Stomach (tissue), 9 donors: ENCODE results near the gene SERBP1. TPM values are rescaled to one million over a fixed set of nuclear protein-coding genes. Genes with fewer than 3 reads are reported as not detected.
A peak's percentile ranks its signal among the peaks of the same experiment; 100 is the strongest.

Source experiments
- DNase-seq, 2 donors: peaks; one replicate each; pipeline versions ENCODE4 v3.0.0 to v3.0.0-alpha.2; 2013 to 2019
- H3K27ac ChIP-seq, 5 donors: fragments of 200-600 bp in 4 of 5; sonication (generic) in 4 of 5; one replicate each; pipeline ENCODE4 v1.5.1; 2013 to 2019; ENCODE audit warnings: mild to moderate bottlenecking in 1 of 5, moderate library complexity in 1 of 5
- H3K27me3 ChIP-seq, 3 donors: fragments of 200-600 bp; sonication (generic); one replicate each; pipeline ENCODE4 v1.5.1; 2017 to 2019; ENCODE audit warnings: mixed run types in 1 of 3
- H3K36me3 ChIP-seq, 4 donors: fragments of 200-600 bp; sonication (generic); 1 replicate in 3 of 4; 2 replicates in 1 of 4; pipeline ENCODE4 v1.5.1; 2016 to 2019
- H3K4me1 ChIP-seq, 4 donors: fragments of 200-600 bp; sonication (generic); one replicate each; pipeline ENCODE4 v1.5.1; 2016 to 2019
- H3K4me3 ChIP-seq, 4 donors: fragments of 200-600 bp; sonication (generic) in 3 of 4; one replicate each; pipeline ENCODE4 v1.5.1; 2016 to 2019; ENCODE audit warnings: mild to moderate bottlenecking in 1 of 4
- H3K9me3 ChIP-seq, 4 donors: fragments of 200-600 bp; sonication (generic); one replicate each; pipeline ENCODE4 v1.5.1; 2016 to 2019
- EP300 ChIP-seq: sonication (generic); formaldehyde crosslinking; IDR thresholded peaks from one replicate; pipeline ENCODE4 v1.6.1; 2017; ENCODE audit warnings: antibody characterized with exemption
- POLR2A ChIP-seq, 4 donors: fragments of 450-650 bp; IDR thresholded peaks; one replicate each; pipeline ENCODE4 v1.6.1; 2016; ENCODE audit warnings: antibody characterized with exemption in 4 of 4, control low read depth in 2 of 4, mild to moderate bottlenecking in 1 of 4, moderate library complexity in 1 of 4
- POLR2AphosphoS5 ChIP-seq, 3 donors: sonication (generic); formaldehyde crosslinking; IDR thresholded peaks; one replicate each; pipeline ENCODE4 v1.6.1; 2016; ENCODE audit warnings: antibody characterized with exemption in 3 of 3
- WGBS, 5 donors: extraction: QIAGEN DNeasy Blood & Tissue Kit in 3 of 5; methylation state at CpG; one replicate each; pipeline versions ENCODE4 v1.1.5 to v1.1.7; 2013 to 2018; 5-methylcytosine and 5-hydroxymethylcytosine counted together
- intact Hi-C: fragments of 100-400 bp; cut with DNase I; formaldehyde crosslinking; loops from one replicate; pipeline ENCODE4 v1.15.1; 2023; ENCODE audit warnings: low total_unique reads
- polyA plus RNA-seq, 3 donors: library from polyadenylated mRNA; stranded (reverse); fragments of 200-250 nt; gene quantifications; one replicate each; pipeline ENCODE4 v1.2.3, GENCODE V29; 2013
- total RNA-seq, 5 donors: library from RNA; depleted of rRNA; stranded (reverse); fragments of >200 nt; gene quantifications; one replicate each; pipeline versions ENCODE4 v1.1.0 to v1.2.3, GENCODE V29; 2014 to 2016
- TF ChIP-seq, protein P1 (sequence below), 7 experiments: fragments of 450-650 bp in 4 of 7; fragments of 200-600 bp in 3 of 7; sonication (generic) in 3 of 7; IDR thresholded peaks; one replicate each; pipeline ENCODE4 v1.5.1; 2016 to 2019; ENCODE audit warnings: antibody characterized with exemption in 7 of 7, control low read depth in 2 of 7, mild to moderate bottlenecking in 1 of 7
- donor health status: healthy with polysubstance abuse.
- donor health status: Bipolar disorder and iron deficiency.
- donor health status: healthy.

The SERBP1 gene
- total and polyA plus RNA-seq, 8 donors = 66.1 to 240 (median 130) TPM

DNA sequence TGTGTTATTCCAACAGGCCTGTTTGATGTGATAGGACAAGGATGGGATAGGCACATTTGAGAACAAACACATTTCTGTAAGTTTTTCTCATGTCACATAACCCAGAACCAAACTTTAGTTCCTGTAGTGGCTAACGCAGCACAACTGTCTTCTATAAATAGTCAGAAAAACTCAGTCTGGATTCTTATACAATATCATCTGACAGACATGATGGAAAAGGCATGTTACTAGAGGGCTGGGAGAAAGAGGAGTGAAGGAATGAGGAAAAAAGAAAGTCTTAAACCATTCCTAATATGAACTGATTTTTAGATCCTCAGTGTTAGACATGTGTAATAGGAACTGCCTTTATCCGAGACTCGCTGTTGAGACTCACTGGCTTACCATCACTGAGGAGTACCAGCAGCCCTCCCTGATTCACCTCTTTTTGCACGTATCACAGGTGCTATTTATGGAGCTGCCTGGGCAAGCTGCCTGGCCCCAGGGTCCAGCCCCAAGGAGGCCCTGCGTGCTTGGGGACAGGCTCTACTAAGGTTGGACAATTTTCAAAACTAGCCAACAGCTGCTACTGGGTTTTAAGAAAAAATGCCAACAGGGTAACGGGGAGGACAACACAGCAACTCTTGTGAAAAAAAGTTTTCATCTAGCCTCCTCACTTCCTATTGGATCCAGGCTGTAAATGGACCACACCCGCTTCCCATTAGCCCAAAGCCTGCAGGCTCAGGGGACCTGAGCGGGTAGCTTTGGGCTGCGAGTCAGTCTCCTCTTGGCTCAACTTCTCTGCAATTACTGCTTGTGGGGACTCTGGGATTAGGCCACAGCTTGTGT is 30.7 kb upstream of the SERBP1 start:
- H3K27me3 ChIP-seq = no peaks in the 10 kb centered on the region
- intact Hi-C loops = no loop called here
- H3K27ac ChIP-seq = peak overlapping the region in 2 of 5 donors; percentile 41 to 46
- no peak overlapping the region for H3K4me3 ChIP-seq
- no peaks in the 10 kb centered on the region for H3K36me3 ChIP-seq
- DNase-seq = peak; percentile 32 to 54
- H3K4me1 ChIP-seq = peaks cover 0 to 10% (median 4%) of the 10 kb centered on the region in 4 donors
- WGBS, 5 donors = 28 to 42% (median 30%) methylated on average over 9 of the region's 9 CpGs
- TF ChIP-seq EP300 (no peak), POLR2AphosphoS5 (IDR thresholded peaks at IDR 0.05) (no peak), POLR2A (IDR thresholded peaks at IDR 0.05) (no peak)
- TF ChIP-seq, protein P1, sequence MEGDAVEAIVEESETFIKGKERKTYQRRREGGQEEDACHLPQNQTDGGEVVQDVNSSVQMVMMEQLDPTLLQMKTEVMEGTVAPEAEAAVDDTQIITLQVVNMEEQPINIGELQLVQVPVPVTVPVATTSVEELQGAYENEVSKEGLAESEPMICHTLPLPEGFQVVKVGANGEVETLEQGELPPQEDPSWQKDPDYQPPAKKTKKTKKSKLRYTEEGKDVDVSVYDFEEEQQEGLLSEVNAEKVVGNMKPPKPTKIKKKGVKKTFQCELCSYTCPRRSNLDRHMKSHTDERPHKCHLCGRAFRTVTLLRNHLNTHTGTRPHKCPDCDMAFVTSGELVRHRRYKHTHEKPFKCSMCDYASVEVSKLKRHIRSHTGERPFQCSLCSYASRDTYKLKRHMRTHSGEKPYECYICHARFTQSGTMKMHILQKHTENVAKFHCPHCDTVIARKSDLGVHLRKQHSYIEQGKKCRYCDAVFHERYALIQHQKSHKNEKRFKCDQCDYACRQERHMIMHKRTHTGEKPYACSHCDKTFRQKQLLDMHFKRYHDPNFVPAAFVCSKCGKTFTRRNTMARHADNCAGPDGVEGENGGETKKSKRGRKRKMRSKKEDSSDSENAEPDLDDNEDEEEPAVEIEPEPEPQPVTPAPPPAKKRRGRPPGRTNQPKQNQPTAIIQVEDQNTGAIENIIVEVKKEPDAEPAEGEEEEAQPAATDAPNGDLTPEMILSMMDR (IDR thresholded peaks at IDR 0.05) = no peak
- H3K9me3 ChIP-seq = no peaks in the 10 kb centered on the region

DNA sequence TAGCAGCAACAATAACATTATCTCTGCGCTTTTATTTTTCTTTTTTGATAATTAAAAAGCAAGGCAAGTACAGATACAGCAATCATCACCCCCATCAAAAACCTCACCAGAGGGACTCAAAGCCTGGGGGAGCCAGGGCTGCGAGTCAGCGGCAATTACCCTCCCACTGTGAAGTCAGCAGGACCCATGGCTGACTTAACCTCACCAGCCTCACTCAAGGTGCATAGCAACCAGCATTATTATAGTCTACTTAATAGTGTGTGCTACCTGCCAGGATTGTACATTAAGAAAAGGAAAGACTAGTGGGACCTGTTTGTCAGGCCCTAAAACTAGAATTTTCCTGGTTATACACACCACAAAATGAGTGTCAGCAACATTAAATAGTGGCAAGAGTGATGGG is 28.9 kb upstream of the SERBP1 start:
- intact Hi-C loops = no loop called here
- TF ChIP-seq EP300 = no peak
- no peak for TF ChIP-seq POLR2A (IDR thresholded peaks at IDR 0.05)
- TF ChIP-seq, protein P1 (IDR thresholded peaks at IDR 0.05) = no peak
- TF ChIP-seq POLR2AphosphoS5 (IDR thresholded peaks at IDR 0.05) = no peak
- 83 to 92% (median 91%) methylated on average over 3 of the region's 3 CpGs for WGBS, 5 donors

DNA sequence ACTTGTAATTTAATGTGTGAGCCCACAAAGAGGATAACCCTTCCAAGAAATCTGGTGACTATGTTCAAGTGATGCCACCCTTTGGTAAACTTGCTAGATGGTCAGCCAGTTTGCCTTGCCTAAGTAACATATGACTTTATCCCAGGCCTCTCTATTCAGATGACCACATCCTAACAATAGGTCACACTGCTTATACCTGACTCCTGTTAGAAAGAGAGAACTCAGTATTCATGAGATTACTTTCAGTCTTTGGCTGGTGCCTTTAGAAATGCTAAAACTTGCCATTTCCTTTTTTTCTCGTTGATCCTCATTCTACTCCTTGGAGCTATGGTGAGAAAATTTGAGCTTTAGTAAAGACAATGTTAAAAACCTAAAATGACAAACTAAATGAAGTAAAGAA is 28.5 kb upstream of the SERBP1 start:
- intact Hi-C loops = no loop called here

More for the DNA sequence above, 28.9 kb upstream of the SERBP1 start:
- Histone ChIP-seq H3K9me3 (no peaks in the 10 kb centered on the region), H3K4me1 (peaks cover 0 to 10% (median 4%) of the 10 kb centered on the region in 4 donors), H3K4me3 (no peak overlapping the region), H3K27me3 (no peaks in the 10 kb centered on the region), H3K36me3 (no peaks in the 10 kb centered on the region), H3K27ac (no peak overlapping the region)
- peak in 1 of 2 donors; percentile 40 for DNase-seq

DNA sequence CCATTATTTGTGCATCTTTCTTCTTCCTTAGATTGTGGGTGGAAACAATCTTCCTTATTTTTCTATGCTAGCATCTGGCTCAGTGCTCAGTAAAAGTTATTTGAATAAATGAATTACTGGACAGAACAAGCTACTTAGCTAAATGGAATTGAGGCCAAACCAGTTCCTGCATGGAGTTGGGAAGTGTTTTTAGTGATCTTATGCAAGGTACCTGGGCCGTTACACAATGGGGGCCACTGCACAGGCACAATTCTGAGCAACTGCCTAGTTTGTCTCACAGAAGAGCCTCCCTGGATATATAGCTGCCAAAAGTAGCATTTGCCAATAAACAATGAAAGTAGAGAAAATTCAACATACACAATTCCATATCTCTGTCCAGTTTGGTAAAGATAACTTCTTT is 27.0 kb upstream of the SERBP1 start:
- H3K4me3 ChIP-seq = no peak overlapping the region
- H3K4me1 ChIP-seq = peaks cover 0 to 10% (median 4%) of the 10 kb centered on the region in 4 donors
- no peaks in the 10 kb centered on the region for H3K27me3 ChIP-seq
- H3K9me3 ChIP-seq = no peaks in the 10 kb centered on the region
- no peak overlapping the region for H3K27ac ChIP-seq
- DNase-seq = no peak
- TF ChIP-seq, protein P1 (IDR thresholded peaks at IDR 0.05) = no peak
- TF ChIP-seq EP300 = no peak
- TF ChIP-seq POLR2AphosphoS5 (IDR thresholded peaks at IDR 0.05) = no peak
- intact Hi-C loops = no loop called here
- WGBS, 5 donors = 50 to 76% (median 59%) methylated on average over 1 of the region's 1 CpG
- H3K36me3 ChIP-seq = no peaks in the 10 kb centered on the region

More for the DNA sequence above, 28.5 kb upstream of the SERBP1 start:
- Histone ChIP-seq H3K4me1 (peaks cover 0 to 10% (median 4%) of the 10 kb centered on the region in 4 donors), H3K27me3 (no peaks in the 10 kb centered on the region), H3K36me3 (no peaks in the 10 kb centered on the region), H3K27ac (no peak overlapping the region), H3K9me3 (no peaks in the 10 kb centered on the region), H3K4me3 (no peak overlapping the region)
- whole genome bisulfite sequencing, 5 donors = 67 to 84% (median 69%) methylated on average over 1 of the region's 1 CpG
- TF ChIP-seq EP300 (no peak), POLR2AphosphoS5 (IDR thresholded peaks at IDR 0.05) (no peak), POLR2A (IDR thresholded peaks at IDR 0.05) (no peak)
- TF ChIP-seq, protein P1 (IDR thresholded peaks at IDR 0.05) = no peak
- DNase-seq = no peak
